ENCODE measurements around the gene ZNF420. TPM values are rescaled to one million over a fixed set of nuclear protein-coding genes. Genes with fewer than 3 reads are reported as not detected.

The ZNF420 gene
- total RNA-seq, 2 donors from 2014 or later = 7.5 to 8.5 TPM

DNA sequence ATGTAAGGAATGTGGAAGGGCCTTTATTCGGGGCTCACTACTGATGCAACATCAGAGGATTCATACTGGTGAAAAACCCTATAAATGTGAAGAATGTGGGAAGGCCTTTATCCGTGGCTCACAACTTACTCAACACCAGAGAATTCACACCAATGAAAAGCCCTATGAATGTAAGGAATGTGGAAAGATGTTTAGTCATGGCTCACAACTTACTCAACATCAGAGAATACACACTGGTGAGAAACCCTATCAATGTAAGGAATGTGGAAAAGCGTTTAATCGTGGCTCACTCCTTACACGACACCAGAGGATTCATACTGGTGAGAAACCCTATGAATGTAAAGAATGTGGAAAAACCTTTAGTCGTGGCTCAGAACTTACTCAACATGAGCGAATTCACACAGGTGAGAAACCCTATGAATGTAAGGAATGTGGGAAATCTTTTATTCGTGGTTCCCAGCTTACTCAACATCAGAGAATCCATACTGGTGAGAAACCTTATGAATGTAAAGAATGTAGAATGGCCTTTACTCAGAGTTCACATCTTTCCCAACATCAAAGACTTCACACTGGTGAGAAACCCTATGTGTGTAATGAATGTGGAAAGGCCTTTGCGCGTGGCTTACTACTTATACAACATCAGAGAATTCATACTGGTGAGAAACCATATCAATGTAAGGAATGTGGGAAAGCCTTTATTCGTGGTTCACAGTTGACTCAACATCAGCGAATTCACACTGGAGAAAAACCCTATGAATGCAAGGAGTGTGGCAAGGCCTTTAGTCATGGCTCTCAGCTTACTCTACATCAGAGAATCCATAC is 50.0 kb downstream of the ZNF420 start:
- DNase-seq (no peak), ATAC-seq (no peak)
- intact Hi-C loops (cut with DNase I) = no loop called here

DNA sequence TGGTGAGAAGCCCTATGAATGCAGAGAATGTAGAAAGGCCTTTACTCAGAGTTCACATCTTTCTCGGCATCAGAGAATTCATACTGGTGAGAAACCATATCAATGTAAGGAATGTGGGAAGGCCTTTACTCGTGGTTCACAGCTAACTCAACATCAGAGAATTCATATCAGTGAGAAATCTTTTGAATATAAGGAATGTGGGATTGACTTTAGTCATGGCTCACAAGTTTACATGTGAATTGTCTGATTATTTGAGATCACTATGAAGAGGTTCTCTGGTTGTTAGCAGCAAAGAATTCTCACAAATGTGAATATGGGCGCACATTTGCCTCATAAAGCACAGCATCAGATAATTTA is 50.6 kb downstream of the ZNF420 start:
- intact Hi-C loops (cut with DNase I) = no loop called here
- ATAC-seq = no peak
- DNase-seq = no peak

DNA sequence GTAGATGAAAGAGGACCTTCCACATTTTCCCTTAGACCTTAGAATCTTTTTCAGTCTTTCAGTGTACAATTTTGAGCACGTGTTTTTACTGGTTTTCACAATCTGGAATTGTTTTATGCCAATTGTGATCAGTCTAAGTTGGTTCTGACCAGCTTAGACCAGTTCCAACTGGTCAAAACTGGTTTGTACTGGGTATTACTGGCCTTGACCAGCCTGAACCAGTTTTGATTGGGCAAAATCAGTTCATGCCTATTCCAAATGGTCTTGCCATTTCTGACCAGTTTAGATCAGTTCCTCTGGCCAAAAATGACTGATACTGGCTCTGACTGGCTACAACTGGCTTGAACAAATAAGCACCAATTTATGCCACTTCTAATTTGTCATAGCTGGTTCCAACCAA is 57.9 kb downstream of the ZNF420 start:
- intact Hi-C loops (cut with DNase I) = no loop called here
- DNase-seq (no peak), ATAC-seq (no peak)

DNA sequence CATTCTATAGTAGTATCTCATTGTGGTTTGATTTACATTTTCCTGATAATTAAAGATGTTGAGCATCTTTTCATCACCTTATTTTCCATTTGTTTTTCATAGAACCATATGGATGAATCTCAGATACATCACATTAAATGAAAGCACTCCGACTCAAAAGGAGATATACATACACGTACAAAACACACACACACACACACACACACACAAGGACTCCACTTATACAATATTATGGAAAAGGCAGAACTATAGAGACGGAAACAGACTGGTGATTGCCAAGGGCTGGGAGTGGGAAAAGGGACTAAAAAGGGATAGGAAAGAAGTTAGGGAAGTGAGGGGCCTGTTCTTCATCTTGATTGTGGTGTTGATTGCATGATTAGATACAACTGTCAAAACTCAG is 70.0 kb downstream of the ZNF420 start:
- DNase-seq (no peak), ATAC-seq (no peak)
- intact Hi-C loops (cut with DNase I) = no loop called here

DNA sequence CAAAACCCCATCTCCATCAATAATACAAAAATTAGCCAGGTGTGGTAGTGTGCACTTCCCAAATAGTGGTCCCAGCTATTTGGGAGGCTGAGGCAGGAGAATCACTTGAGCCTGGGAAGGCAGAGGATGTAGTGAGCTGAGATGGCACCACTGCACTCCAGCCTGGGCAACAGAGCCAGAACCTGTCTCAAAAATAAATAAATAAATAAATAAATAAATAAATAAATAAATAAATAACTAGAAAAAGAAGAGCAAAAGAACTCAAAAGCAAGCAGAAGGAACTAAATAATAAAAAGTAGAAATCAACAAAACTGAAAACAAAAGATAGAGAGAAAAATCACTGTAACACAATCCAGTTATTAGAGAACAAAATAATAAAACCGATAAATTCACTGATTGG is 81.9 kb downstream of the ZNF420 start:
- ATAC-seq = no peak
- intact Hi-C loops (cut with DNase I) = no loop called here
- DNase-seq = no peak

DNA sequence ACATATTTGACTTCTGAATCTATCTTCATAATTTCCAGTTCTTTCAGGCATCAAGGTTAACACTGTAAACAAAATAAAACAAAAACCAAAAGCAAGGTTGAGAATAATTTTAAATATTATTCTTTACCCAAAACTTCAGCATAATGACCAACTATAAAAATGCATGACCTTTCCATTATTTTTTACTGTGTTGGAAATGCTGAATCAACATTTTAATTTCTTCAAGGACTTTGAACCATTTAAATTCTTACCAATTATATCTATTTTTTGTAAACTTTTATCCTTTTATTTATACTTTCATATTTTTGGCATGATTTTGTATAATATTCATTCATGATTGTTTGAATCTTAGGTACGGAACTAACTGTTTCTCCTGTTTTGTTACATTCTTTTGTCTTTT is 87.4 kb downstream of the ZNF420 start:
- no peak for ATAC-seq
- intact Hi-C loops (cut with DNase I) = no loop called here
- DNase-seq = no peak

DNA sequence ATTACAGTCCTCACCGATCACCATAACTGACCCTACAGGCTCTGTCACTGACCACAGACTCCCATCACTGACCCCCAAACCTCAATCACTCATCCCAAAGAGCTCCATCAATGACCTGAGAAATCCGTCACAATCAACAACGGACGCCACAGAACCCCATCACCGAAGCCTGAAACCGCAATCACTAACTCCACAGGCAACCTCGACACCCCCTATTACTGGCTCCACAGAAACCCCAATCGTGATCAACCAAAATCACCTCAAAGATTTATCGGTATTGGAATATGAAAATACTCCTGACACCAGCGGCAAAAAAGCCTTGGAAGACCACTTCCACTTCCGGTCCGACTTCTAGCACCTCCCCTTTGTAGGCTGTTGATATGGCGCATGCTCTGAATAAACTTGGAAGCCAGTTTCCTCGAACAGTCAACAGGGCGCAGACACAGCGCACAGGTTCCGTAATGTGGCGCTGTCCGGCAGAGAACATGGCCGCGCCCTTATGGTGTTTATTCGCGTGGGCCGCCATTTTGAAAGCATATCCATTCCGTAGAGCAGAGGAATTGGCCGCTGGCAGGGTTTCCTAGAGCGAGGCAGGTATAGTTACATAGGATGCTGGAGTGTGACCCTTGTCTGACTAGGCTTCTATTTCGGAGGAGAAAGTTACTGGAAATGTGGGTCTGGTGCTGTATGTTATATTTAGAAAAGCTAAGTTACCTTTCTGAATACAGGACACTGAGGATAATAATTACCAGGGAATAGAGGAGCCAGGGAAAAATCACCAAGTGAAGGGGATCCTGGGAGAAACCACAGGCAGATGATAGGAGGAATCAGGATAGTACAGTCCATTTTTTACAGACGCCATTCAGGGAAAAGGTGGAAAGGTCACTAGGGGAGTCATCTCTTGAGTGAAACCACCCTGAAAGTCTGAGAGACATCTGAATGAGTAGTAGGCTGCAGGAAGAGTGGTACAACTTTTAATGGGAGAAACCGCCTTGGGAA is 94.4 kb downstream of the ZNF420 start, which contains the start of gene ZNF585A:
Gene ZNF585A (minus strand): TSS at position 328 of the 999 bp plus-strand sequence. CDS start 2,785 bp downstream, outside the sequence.
- DNase-seq (peak; percentile 93), ATAC-seq (peak; percentile 100)
- intact Hi-C loops (cut with DNase I) = loop anchor here in 1 of 2 donors (5.0 kb wide), 1 partner anchor 40 kb away; the partner anchor contains the start of gene ZNF585B

Other genes with a start within 250 kb of the ZNF420 start
- gene ZNF790, start 240.0 kb upstream of the ZNF420 start, total RNA-seq = 1 to 10 TPM; 6.1 to 8.7 TPM
- 1 to 10 TPM; 3.0 to 4.5 TPM for gene ZNF345, start 227.6 kb upstream of the ZNF420 start, total RNA-seq
- 1 to 10 TPM; 2.8 to 2.9 TPM for gene ZNF829, start 162.1 kb upstream of the ZNF420 start, total RNA-seq
- 1 to 10 TPM; 6.1 to 9.2 TPM for gene ZNF568, start 162.1 kb upstream of the ZNF420 start, total RNA-seq
- gene ZNF585A, start 94.3 kb downstream of the ZNF420 start, total RNA-seq = 10 to 100 TPM in 1 of 2 donors, 1 to 10 TPM in 1; 6.6 to 11.6 TPM
- gene ZNF585B, start 132.1 kb downstream of the ZNF420 start, total RNA-seq = 10 to 100 TPM in 1 of 2 donors, 1 to 10 TPM in 1; 8.7 to 12.7 TPM
- 10 to 100 TPM in 1 of 2 donors, 1 to 10 TPM in 1; 8.5 to 10.5 TPM for gene ZNF383, start 139.8 kb downstream of the ZNF420 start, total RNA-seq